HL-60 (cell line): ENCODE data around the gene NPR1.

ENCODE experiments used
- CTCF ChIP-seq: IDR thresholded peaks from one replicate; pipeline ENCODE4 v1.5.1; 2011; ENCODE audit warnings: low read length, control low read depth, inconsistent platforms; ENCODE audit not compliant: insufficient read depth
- REST ChIP-seq: IDR thresholded peaks from 2 replicates; pipeline ENCODE4 v1.6.1; 2012; ENCODE audit warnings: low read depth; ENCODE audit not compliant: insufficient replicate concordance

GRCh38 chr1:153638261-153638660, 40.2 kb upstream of the NPR1 start:
- TF ChIP-seq CTCF = no peak
- TF ChIP-seq REST = no peak
